B cell (primary cell): Measurements from ENCODE around the gene DPPA2. TPM values are rescaled to one million over a fixed set of nuclear protein-coding genes. Genes with fewer than 3 reads are reported as not detected.

Experiments
- ATAC-seq: fragments of 200-7000 bp; cut with Tn5 transposase; one replicate; pipeline ENCODE4 v1.10.0; 2021; ENCODE audit warnings: low read depth, mild to moderate bottlenecking, moderate number of reproducible peaks, moderate library complexity
- CTCF ChIA-PET: fragments of 350-600 bp; sonication (Branson Sonifier 250); formaldehyde crosslinking; loops from one replicate; lab custom pipeline; 2021; ENCODE audit warnings: antibody characterized with exemption, inconsistent platforms; lab: Charles Lee
- POLR2A ChIA-PET: fragments of 350-600 bp; sonication (Branson Sonifier 250); formaldehyde crosslinking; loops from one replicate; lab custom pipeline; 2021; ENCODE audit warnings: antibody characterized with exemption; lab: Charles Lee
- DNase-seq: peaks from one replicate; pipeline ENCODE4 v3.0.0; 2013
- H2AFZ ChIP-seq: 2 replicates; pipeline ENCODE4 v1.6.1; 2012; ENCODE audit warnings: mild to moderate bottlenecking, low read depth, low read length; ENCODE audit not compliant: insufficient read depth, poor library complexity, severe bottlenecking
- H3K27ac ChIP-seq, 2 donors: 1 replicate in 1 of 2; 2 replicates in 1 of 2; pipeline ENCODE4 v1.5.1; 2012 to 2013; ENCODE audit warnings: low read length in 2 of 2, mild to moderate bottlenecking in 2 of 2, moderate library complexity in 1 of 2
- H3K27me3 ChIP-seq, 4 experiments: fragments of 200-600 bp in 1 of 4; sonication (generic) in 1 of 4; replicated peaks in 1 of 4; 1 replicate in 2 of 4; 2 replicates in 2 of 4; pipeline versions ENCODE4 v1.6.1 to v1.7.0; 2013 to 2016; ENCODE audit warnings: low read length in 3 of 4, mild to moderate bottlenecking in 2 of 4, mixed read lengths in 1 of 4, moderate library complexity in 1 of 4; ENCODE audit not compliant: insufficient read depth in 4 of 4, control insufficient read depth in 3 of 4; ENCODE audit errors: control extremely low read depth in 1 of 4
- H3K36me3 ChIP-seq, 2 experiments: replicated peaks in 1 of 2; 1 replicate in 1 of 2; 2 replicates in 1 of 2; pipeline versions ENCODE4 v1.6.1 to v1.7.1; 2013; ENCODE audit warnings: low read length in 1 of 2; ENCODE audit not compliant: insufficient read depth in 2 of 2, control insufficient read depth in 1 of 2; ENCODE audit errors: control extremely low read depth in 1 of 2, extremely low read depth in 1 of 2
- H3K4me1 ChIP-seq, 2 donors: fragments of 200-600 bp in 1 of 2; sonication (generic) in 1 of 2; 1 replicate in 1 of 2; 2 replicates in 1 of 2; pipeline versions ENCODE4 v1.5.1 to v1.6.1; 2013 to 2017; ENCODE audit warnings: low read length in 2 of 2; ENCODE audit not compliant: control insufficient read depth in 2 of 2, insufficient read depth in 2 of 2
- H3K4me2 ChIP-seq: replicated peaks from 2 replicates; pipeline ENCODE3; 2012; ENCODE audit warnings: mild to moderate bottlenecking, low read depth, low read length; ENCODE audit not compliant: poor library complexity, severe bottlenecking
- H3K4me3 ChIP-seq, 5 experiments: fragments of 200-600 bp in 1 of 5; sonication (generic) in 1 of 5; 1 replicate in 3 of 5; 2 replicates in 2 of 5; pipeline versions ENCODE4 v1.5.1 to v1.7.0; 2011 to 2016; ENCODE audit warnings: low read length in 4 of 5, mild to moderate bottlenecking in 4 of 5, low read depth in 2 of 5, control low read depth in 1 of 5, moderate library complexity in 1 of 5; ENCODE audit not compliant: insufficient read depth in 1 of 5; ENCODE audit errors: control extremely low read depth in 1 of 5, extremely low read depth in 1 of 5
- H3K79me2 ChIP-seq: fragments of 200-600 bp; sonication (generic); one replicate; pipeline ENCODE4 v1.6.0; 2016; ENCODE audit warnings: low read length; ENCODE audit not compliant: control insufficient read depth, insufficient read depth
- H3K9ac ChIP-seq: fragments of 200-600 bp; sonication (generic); 2 replicates; pipeline ENCODE4 v1.6.1; 2017; ENCODE audit warnings: mild to moderate bottlenecking, low read length, moderate library complexity
- H3K9me3 ChIP-seq, 3 donors: one replicate each; pipeline versions ENCODE4 v1.6.1 to v1.7.1; 2013; ENCODE audit warnings: low read length in 2 of 3; ENCODE audit not compliant: control insufficient read depth in 2 of 3, insufficient read depth in 1 of 3; ENCODE audit errors: control extremely low read depth in 1 of 3
- H4K20me1 ChIP-seq: 2 replicates; pipeline ENCODE4 v1.6.0; 2012; ENCODE audit warnings: mild to moderate bottlenecking, low read length; ENCODE audit not compliant: insufficient read depth, control insufficient read depth, poor library complexity, severe bottlenecking
- H3K27ac Mint-ChIP-seq: one replicate; pipeline ENCODE4 v1.8.0; 2021; ENCODE audit warnings: mixed read lengths
- H3K27me3 Mint-ChIP-seq: one replicate; pipeline ENCODE4 v1.8.0; 2021; ENCODE audit warnings: mixed read lengths
- H3K4me1 Mint-ChIP-seq: one replicate; pipeline ENCODE4 v1.8.0; 2021; ENCODE audit warnings: mixed read lengths
- H3K4me3 Mint-ChIP-seq: one replicate; pipeline ENCODE4 v1.8.0; 2021; ENCODE audit warnings: mixed read lengths
- H3K9me3 Mint-ChIP-seq: one replicate; pipeline ENCODE4 v1.8.0; 2022; ENCODE audit warnings: mixed read lengths; ENCODE audit not compliant: insufficient read depth
- EZH2 ChIP-seq: IDR thresholded peaks from 2 replicates; pipeline ENCODE4 v1.6.1; 2012; ENCODE audit warnings: borderline replicate concordance, low read depth, mild to moderate bottlenecking, moderate library complexity, low read length; ENCODE audit not compliant: insufficient read depth, poor library complexity, severe bottlenecking
- WGBS: methylation state at CpG from one replicate; pipeline ENCODE4 v1.1.5; 2013; ENCODE audit warnings: missing lambda C conversion rate; ENCODE audit not compliant: insufficient coverage; 5-methylcytosine and 5-hydroxymethylcytosine counted together
- intact Hi-C: fragments of 100-400 bp; cut with micrococcal nuclease; formaldehyde crosslinking; loops from one replicate; pipeline ENCODE4 v1.10.0; 2022
- polyA plus RNA-seq: library from polyadenylated mRNA; depleted of rRNA; stranded (reverse); fragments of >200 nt; gene quantifications from 2 replicates; pipeline ENCODE4 v1.2.3, GENCODE V29; 2012
- total RNA-seq, 2 donors: library from RNA; stranded (reverse); fragments of 120-200 nt in 1 of 2; gene quantifications; 1 replicate in 1 of 2; 2 replicates in 1 of 2; pipeline versions ENCODE4 v1.2.3 to v1.2.4, GENCODE V29; 2013 to 2022
- TF ChIP-seq, protein P1 (sequence below): fragments of 200-600 bp; IDR thresholded peaks from one replicate; pipeline ENCODE4 v1.8.0; 2022; ENCODE audit warnings: antibody characterized with exemption, mild to moderate bottlenecking

Gene DPPA2
- total and polyA plus RNA-seq, 2 donors (not counting 1 experiment from before 2014, with no cell fraction given): not detected

- Mint-ChIP-seq H3K4me3 (no peak overlapping the region), H3K27me3 (peaks cover 5% of the 10 kb centered on the region), H3K4me1 (no peaks in the 10 kb centered on the region), H3K9me3 (no peaks in the 10 kb centered on the region), H3K27ac (no peak overlapping the region)
- no peak overlapping the region for H2AFZ ChIP-seq
- TF ChIP-seq, protein P1, sequence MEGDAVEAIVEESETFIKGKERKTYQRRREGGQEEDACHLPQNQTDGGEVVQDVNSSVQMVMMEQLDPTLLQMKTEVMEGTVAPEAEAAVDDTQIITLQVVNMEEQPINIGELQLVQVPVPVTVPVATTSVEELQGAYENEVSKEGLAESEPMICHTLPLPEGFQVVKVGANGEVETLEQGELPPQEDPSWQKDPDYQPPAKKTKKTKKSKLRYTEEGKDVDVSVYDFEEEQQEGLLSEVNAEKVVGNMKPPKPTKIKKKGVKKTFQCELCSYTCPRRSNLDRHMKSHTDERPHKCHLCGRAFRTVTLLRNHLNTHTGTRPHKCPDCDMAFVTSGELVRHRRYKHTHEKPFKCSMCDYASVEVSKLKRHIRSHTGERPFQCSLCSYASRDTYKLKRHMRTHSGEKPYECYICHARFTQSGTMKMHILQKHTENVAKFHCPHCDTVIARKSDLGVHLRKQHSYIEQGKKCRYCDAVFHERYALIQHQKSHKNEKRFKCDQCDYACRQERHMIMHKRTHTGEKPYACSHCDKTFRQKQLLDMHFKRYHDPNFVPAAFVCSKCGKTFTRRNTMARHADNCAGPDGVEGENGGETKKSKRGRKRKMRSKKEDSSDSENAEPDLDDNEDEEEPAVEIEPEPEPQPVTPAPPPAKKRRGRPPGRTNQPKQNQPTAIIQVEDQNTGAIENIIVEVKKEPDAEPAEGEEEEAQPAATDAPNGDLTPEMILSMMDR: no peak
- TF ChIP-seq EZH2: no peak
- no peak overlapping the region for H3K27ac ChIP-seq
- H3K4me2 ChIP-seq: no peak overlapping the region
- H3K9ac ChIP-seq: no peak overlapping the region
- DNase-seq (no peak), ATAC-seq (no peak)
- no peaks in the 10 kb centered on the region for H3K9me3 ChIP-seq
- CTCF ChIA-PET: no interaction called here
- no peak overlapping the region for H3K4me3 ChIP-seq
- POLR2A ChIA-PET: no interaction called here
- H3K4me1 ChIP-seq: no peaks in the 10 kb centered on the region
- H4K20me1 ChIP-seq: no peaks in the 10 kb centered on the region
- no peaks in the 10 kb centered on the region for H3K79me2 ChIP-seq
- no peaks in the 10 kb centered on the region for H3K36me3 ChIP-seq
- 100% methylated on average over 2 of the region's 3 CpGs for WGBS
- no peaks in the 10 kb centered on the region for H3K27me3 ChIP-seq
- intact Hi-C loops: no loop called here
Measured at GRCh38 chr3:109356442-109357155, 40.3 kb upstream of the DPPA2 start.

GRCh38 chr3:109355625-109356441 is 39.5 kb upstream of the DPPA2 start:
- CTCF ChIA-PET: no interaction called here
- Histone ChIP-seq H3K27me3 (no peaks in the 10 kb centered on the region), H3K36me3 (no peaks in the 10 kb centered on the region), H3K4me2 (no peak overlapping the region), H3K9ac (no peak overlapping the region), H3K4me3 (no peak overlapping the region), H3K27ac (no peak overlapping the region), H2AFZ (no peak overlapping the region), H3K4me1 (no peaks in the 10 kb centered on the region), H3K79me2 (no peaks in the 10 kb centered on the region), H3K9me3 (no peaks in the 10 kb centered on the region), H4K20me1 (no peaks in the 10 kb centered on the region)
- whole genome bisulfite sequencing: 84% methylated on average over 5 of the region's 8 CpGs
- Mint-ChIP-seq H3K4me3 (no peak overlapping the region), H3K27me3 (peaks cover 5% of the 10 kb centered on the region), H3K4me1 (no peaks in the 10 kb centered on the region), H3K27ac (no peak overlapping the region), H3K9me3 (no peaks in the 10 kb centered on the region)
- ATAC-seq (no peak), DNase-seq (no peak)
- intact Hi-C loops: no loop called here
- POLR2A ChIA-PET: no interaction called here
- TF ChIP-seq, protein P1: no peak
- no peak for TF ChIP-seq EZH2
